LHCN-M2 (cell line): Measurements from ENCODE around the gene SCIN. TPM values are rescaled to one million over a fixed set of nuclear protein-coding genes. Genes with fewer than 3 reads are reported as not detected.
A peak's percentile ranks its signal among the peaks of the same experiment; 100 is the strongest.
"Not testable (repeated sequence)": the region's sequence is repeated elsewhere in the genome, so short reads cannot be mapped to it uniquely, and the experiment has no call there.

Experiments
- DNase-seq: peaks from one replicate; pipeline ENCODE4 v3.0.0-alpha.2; 2012; ENCODE audit warnings: low read depth
- total RNA-seq: library from RNA; depleted of rRNA; stranded (reverse); fragments of >200 nt; gene quantifications from 2 replicates; pipeline ENCODE4 v1.2.3, GENCODE V29; 2014

Gene SCIN
- total RNA-seq, 1 experiment from 2014 or later, result 0.40 TPM

GRCh38 chr7:12647364-12648219 is 77.1 kb downstream of the SCIN start:
- peak; percentile 64 for DNase-seq

- no peak for DNase-seq
These were observed 78.3 kb downstream of the SCIN start for GRCh38 chr7:12648704-12649261.

DNA sequence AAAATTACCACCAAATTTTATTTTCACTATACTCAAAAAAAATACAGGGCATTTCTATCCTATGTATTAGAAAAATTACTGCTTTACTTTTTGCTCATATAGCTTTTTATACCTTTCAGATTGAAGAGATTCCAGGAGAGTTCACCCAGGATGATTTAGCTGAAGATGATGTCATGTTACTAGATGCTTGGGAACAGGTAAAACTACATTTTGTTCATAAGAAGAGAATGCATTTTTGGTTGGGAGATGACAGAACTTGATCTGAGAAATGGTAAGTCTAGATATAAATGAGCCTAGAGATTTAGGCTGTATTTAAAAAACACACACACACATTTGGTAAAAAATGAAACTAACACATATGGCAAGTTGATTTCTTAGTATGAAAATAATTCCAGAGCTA is 78.8 kb downstream of the SCIN start:
- no peak for DNase-seq

- DNase-seq, result no peak
These were observed 79.6 kb downstream of the SCIN start for GRCh38 chr7:12650080-12650479.

- DNase-seq, result no peak
These were observed 82.6 kb downstream of the SCIN start for GRCh38 chr7:12653110-12653509.

- peak; percentile 59 for DNase-seq
These were observed 83.0 kb downstream of the SCIN start for GRCh38 chr7:12653518-12653917.

DNA sequence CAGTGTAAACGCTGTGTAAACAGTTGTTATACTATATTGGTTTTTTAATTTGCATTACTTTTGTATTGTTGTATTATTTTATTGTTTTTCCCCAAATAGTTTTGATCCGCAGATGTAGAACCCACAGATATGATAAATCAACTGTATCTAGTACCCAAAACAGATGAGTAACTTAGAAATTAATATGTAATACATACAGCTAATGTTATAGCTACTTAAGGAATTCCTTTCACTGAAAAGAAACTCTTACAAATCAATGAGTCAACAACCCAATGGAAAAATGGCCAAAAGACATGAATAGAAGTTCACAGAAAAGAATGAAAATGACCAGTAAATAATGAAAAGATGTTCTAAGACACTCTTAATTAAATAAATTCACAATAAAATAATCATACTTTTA is 84.6 kb downstream of the SCIN start:
- no peak for DNase-seq

- DNase-seq, result peak; percentile 97
These were observed 89.9 kb downstream of the SCIN start for GRCh38 chr7:12660423-12660822.

DNA sequence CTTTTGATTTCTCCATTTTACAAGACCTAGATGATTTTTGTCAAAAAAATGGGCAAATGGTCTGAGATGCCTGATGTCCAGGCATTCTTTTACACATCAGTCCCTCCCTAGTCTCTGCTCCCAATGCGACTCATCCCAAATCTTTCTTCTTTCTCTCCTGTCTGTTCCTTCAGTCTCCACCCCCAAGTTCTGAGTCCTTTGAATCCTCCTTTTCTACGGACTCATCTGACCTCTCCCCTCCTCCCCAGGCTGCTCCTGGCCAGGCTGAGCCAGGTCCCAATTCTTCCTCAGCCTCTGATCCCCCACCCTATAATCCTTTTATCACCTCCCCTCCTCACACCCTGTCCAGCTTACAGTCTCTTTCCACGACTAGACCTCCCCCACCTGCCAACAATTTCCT is 90.5 kb downstream of the SCIN start:
- DNase-seq, result peak; percentile 12

DNA sequence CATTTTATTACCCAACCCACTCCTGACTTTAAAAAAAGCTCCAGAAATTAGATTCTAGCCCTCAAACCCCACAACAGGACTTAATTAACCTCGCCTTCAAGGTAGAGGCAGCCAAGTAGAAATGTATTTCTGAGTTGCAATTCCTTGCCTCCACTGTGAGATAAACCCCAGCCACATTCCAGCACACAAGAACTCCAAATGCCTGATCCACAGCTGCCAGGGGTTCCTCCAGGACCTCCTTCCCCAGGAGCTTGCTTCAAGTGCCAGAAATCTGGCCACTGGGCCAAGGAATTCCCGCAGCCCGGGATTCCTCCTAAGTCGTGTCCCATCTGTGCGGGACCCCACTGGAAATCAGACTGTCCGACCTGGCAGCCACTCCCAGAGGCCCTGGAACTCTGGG is 91.1 kb downstream of the SCIN start:
- DNase-seq, result no peak

DNA sequence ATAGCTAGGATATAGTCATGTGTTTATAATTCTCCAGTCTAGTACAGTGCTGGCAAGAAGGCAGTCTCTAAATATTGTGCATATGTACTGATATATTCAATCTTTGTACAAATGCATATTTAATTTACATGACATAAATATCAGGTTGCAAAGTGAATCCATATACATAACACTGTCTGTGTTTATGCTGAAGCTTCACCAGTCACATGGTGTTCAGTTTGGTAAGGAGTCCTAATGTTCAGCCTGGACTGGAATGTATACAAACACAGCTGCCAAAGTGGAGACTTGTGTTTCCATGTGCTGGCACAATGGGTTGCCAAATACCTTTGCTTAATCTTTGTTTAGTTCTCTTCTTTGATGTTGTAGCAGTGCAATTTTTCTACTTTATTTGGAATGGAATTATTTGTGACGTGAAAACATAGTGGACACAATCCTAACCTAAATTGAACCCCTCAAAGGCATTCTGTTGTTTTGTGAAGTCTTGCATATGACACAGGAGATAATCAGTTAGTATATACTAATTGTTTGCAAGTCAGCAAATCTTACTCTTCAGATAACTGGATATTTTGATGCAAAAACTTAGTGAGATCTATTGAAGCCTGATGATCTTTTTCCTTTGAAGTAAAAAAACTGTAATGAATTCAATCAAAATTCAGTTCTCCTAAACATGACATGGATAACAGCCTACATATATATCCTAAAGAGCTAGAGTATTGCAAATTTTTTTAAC is 99.6 kb downstream of the SCIN start:
- peak; percentile 29 for DNase-seq

- DNase-seq, result no peak
These were observed 100.4 kb downstream of the SCIN start for GRCh38 chr7:12670743-12671520.

- not testable (repeated sequence) for DNase-seq
These were observed 102.9 kb downstream of the SCIN start for GRCh38 chr7:12673436-12673835.

GRCh38 chr7:12674053-12674452 is 103.5 kb downstream of the SCIN start:
- DNase-seq, result no peak

GRCh38 chr7:12674861-12675260 is 104.3 kb downstream of the SCIN start:
- peak; percentile 54 for DNase-seq

- peak; percentile 41 for DNase-seq
These were observed 113.4 kb downstream of the SCIN start for GRCh38 chr7:12683678-12684585.

GRCh38 chr7:12684733-12685132 is 114.2 kb downstream of the SCIN start:
- no peak for DNase-seq

DNA sequence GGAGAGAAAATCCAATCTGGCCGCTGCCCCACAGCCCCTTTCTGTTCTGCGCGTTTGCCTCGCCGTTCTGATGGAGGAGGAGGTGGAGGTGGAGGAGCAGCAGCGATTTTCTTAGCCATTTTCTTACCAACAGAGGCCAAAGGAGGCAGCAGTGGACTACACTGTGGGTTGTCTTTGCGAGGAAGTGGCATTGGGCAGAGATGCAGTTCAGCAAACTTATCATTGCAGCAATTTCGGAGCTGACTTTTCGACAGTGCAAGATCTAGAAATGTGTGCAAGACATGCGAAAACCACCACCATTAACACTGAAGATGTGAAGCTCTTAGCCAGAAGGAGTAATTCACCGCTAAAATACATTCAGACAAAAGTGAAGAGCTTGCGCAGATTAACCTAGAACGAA is 115.0 kb downstream of the SCIN start:
- peak; percentile 58 for DNase-seq

DNA sequence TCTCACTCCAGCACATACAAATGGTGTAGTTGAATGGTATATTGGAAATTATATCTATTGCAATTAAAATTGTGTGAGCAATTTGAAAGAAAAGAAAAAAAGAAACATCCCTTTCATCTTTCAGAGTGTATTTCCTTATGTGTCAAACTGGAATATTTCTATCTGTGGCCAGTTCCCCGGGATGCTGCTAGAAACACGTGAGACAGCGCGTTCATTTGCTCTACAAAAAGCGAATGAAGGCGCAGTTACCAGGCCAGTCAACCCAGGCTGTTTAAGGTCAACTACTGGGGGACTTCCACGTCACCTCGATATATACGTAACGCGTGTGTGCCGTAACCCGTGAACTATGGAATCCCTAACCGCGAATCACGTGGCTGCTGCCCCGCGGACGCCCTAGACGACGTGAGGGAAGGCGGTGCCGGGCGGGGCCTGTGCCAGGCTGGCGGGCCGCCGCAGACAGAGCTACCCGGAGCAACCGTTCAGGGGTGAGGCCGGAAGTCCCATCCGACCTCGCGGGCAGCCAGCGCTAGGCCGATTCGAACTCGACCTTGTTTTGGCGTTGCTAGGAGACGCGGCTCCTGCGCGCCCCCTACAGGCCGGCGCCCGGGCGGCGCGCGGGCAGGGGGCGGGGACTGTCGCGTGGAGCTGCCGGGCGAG is 115.8 kb downstream of the SCIN start:
- DNase-seq, result peak; percentile 90
